ENCODE data around the gene RAB6D.
"Not testable (repeated sequence)": the region's sequence is repeated elsewhere in the genome, so short reads cannot be mapped to it uniquely, and the experiment has no call there.

RAB6D gene

GRCh38 chr2:131365452-131365851 is 1.5 kb upstream of the RAB6D start:
- DNase-seq (ENCODE audit: low spot score) = no peak

GRCh38 chr2:131363213-131363612 is 755 bp downstream of the RAB6D start:
- DNase-seq (ENCODE audit: low spot score) = not testable (repeated sequence)

- not testable (repeated sequence) for DNase-seq (ENCODE audit: low spot score)
Measured at GRCh38 chr2:131361773-131362172, 2.2 kb downstream of the RAB6D start.

- DNase-seq (ENCODE audit: low spot score) = not testable (repeated sequence)
Measured at GRCh38 chr2:131353167-131353697, 10.7 kb downstream of the RAB6D start.

- DNase-seq (ENCODE audit: low spot score) = no peak
Measured at GRCh38 chr2:131349021-131349420, 14.9 kb downstream of the RAB6D start.

- DNase-seq (ENCODE audit: low spot score) = not testable (repeated sequence)
Measured at GRCh38 chr2:131347035-131347434, 16.9 kb downstream of the RAB6D start.

GRCh38 chr2:131339307-131339706 is 24.7 kb downstream of the RAB6D start:
- not testable (repeated sequence) for DNase-seq (ENCODE audit: low spot score)

GRCh38 chr2:131335319-131335718 is 28.6 kb downstream of the RAB6D start:
- not testable (repeated sequence) for DNase-seq (ENCODE audit: low spot score)

- not testable (repeated sequence) for DNase-seq (ENCODE audit: low spot score)
Measured at GRCh38 chr2:131332709-131333108, 31.3 kb downstream of the RAB6D start.

- not testable (repeated sequence) for DNase-seq (ENCODE audit: low spot score)
Measured at GRCh38 chr2:131331000-131331399, 33.0 kb downstream of the RAB6D start.

- DNase-seq (ENCODE audit: low spot score) = no peak
Measured at GRCh38 chr2:131322209-131322608, 41.8 kb downstream of the RAB6D start.

- not testable (repeated sequence) for DNase-seq (ENCODE audit: low spot score)
Measured at GRCh38 chr2:131321344-131321743, 42.6 kb downstream of the RAB6D start.

GRCh38 chr2:131311001-131311400 is 53.0 kb downstream of the RAB6D start:
- not testable (repeated sequence) for DNase-seq (ENCODE audit: low spot score)
